ENCODE results near the gene TAAR1.

DNA sequence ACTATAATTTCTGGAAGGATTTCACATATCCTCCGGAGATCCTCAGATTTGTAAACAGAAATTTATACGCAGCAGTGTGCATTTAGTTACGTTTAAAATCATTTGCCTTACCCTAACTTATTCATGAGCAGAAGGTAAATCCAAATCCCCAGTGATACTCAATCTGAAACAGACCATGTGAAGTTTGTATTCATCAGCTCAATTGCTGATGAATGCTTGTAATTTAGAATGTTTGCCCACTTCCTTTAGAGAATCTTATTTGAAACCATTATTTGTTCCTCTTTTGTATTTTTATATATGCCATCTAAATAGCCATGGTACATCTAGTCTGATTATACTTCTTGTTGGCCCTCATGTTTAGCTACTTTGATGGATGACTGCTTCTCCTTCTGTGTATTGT lies 15.4 kb downstream of the TAAR1 start:
- TF ChIP-seq, protein P1, sequence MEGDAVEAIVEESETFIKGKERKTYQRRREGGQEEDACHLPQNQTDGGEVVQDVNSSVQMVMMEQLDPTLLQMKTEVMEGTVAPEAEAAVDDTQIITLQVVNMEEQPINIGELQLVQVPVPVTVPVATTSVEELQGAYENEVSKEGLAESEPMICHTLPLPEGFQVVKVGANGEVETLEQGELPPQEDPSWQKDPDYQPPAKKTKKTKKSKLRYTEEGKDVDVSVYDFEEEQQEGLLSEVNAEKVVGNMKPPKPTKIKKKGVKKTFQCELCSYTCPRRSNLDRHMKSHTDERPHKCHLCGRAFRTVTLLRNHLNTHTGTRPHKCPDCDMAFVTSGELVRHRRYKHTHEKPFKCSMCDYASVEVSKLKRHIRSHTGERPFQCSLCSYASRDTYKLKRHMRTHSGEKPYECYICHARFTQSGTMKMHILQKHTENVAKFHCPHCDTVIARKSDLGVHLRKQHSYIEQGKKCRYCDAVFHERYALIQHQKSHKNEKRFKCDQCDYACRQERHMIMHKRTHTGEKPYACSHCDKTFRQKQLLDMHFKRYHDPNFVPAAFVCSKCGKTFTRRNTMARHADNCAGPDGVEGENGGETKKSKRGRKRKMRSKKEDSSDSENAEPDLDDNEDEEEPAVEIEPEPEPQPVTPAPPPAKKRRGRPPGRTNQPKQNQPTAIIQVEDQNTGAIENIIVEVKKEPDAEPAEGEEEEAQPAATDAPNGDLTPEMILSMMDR (IDR thresholded peaks at IDR 0.05; ENCODE audit: insufficient read depth, low read length, poor library complexity, severe bottlenecking) = no peak
- no peak for TF ChIP-seq EZH2phosphoT487 (conservative IDR thresholded peaks at IDR 0.05; ENCODE audit: low read length)

Data from SU-DHL-6 (cell line).